ENCODE data around the gene PDLIM1.

Gene PDLIM1

GRCh38 chr10:95290461-95291364 is at the start of gene PDLIM1:
Gene PDLIM1, minus strand, starts transcription at chr10:95291003. Its CDS starts 88 bp downstream, at chr10:95290915.
- DNase-seq (ENCODE audit: low read depth): peak; percentile 66

GRCh38 chr10:95339863-95340262 is 49.1 kb upstream of the PDLIM1 start:
- DNase-seq (ENCODE audit: low read depth): no peak

- no peak for DNase-seq (ENCODE audit: low read depth)
Measured at GRCh38 chr10:95337423-95338160, 46.8 kb upstream of the PDLIM1 start.

GRCh38 chr10:95336702-95337101 is 45.9 kb upstream of the PDLIM1 start:
- DNase-seq (ENCODE audit: low read depth): no peak

- DNase-seq (ENCODE audit: low read depth): no peak
Measured at GRCh38 chr10:95335933-95336699, 45.3 kb upstream of the PDLIM1 start.

- no peak for DNase-seq (ENCODE audit: low read depth)
Measured at GRCh38 chr10:95334805-95335144, 44.0 kb upstream of the PDLIM1 start.

- peak; percentile 95 for DNase-seq (ENCODE audit: low read depth)
Measured at GRCh38 chr10:95333997-95334804, 43.4 kb upstream of the PDLIM1 start.

GRCh38 chr10:95332666-95333249 is 42.0 kb upstream of the PDLIM1 start:
- no peak for DNase-seq (ENCODE audit: low read depth)

- no peak for DNase-seq (ENCODE audit: low read depth)
Measured at GRCh38 chr10:95331596-95332130, 40.9 kb upstream of the PDLIM1 start.

GRCh38 chr10:95330966-95331453 is 40.2 kb upstream of the PDLIM1 start:
- DNase-seq (ENCODE audit: low read depth): peak; percentile 64

- no peak for DNase-seq (ENCODE audit: low read depth)
Measured at GRCh38 chr10:95329296-95329695, 38.5 kb upstream of the PDLIM1 start.

GRCh38 chr10:95328013-95328412 is 37.2 kb upstream of the PDLIM1 start:
- peak; percentile 50 for DNase-seq (ENCODE audit: low read depth)

GRCh38 chr10:95327367-95327766 is 36.6 kb upstream of the PDLIM1 start:
- peak; percentile 71 for DNase-seq (ENCODE audit: low read depth)

- DNase-seq (ENCODE audit: low read depth): no peak
Measured at GRCh38 chr10:95326396-95326795, 35.6 kb upstream of the PDLIM1 start.

GRCh38 chr10:95325863-95326262 is 35.1 kb upstream of the PDLIM1 start:
- DNase-seq (ENCODE audit: low read depth): no peak

- no peak for DNase-seq (ENCODE audit: low read depth)
Measured at GRCh38 chr10:95324436-95325268, 33.8 kb upstream of the PDLIM1 start.

GRCh38 chr10:95321554-95322301 is 30.9 kb upstream of the PDLIM1 start:
- peak; percentile 13 for DNase-seq (ENCODE audit: low read depth)

- DNase-seq (ENCODE audit: low read depth): peak; percentile 54
Measured at GRCh38 chr10:95319239-95319638, 28.4 kb upstream of the PDLIM1 start.

- DNase-seq (ENCODE audit: low read depth): no peak
Measured at GRCh38 chr10:95315509-95315908, 24.7 kb upstream of the PDLIM1 start.

Data from iris pigment epithelial cell (primary cell).